HepG2 (cell line): ENCODE results near the gene C3orf18. TPM values are rescaled to one million over a fixed set of nuclear protein-coding genes. Genes with fewer than 3 reads are reported as not detected.
A peak's percentile ranks its signal among the peaks of the same experiment; 100 is the strongest.

ENCODE experiments used
- CREB1 ChIP-seq, 2 experiments: fragments of 450-650 bp in 1 of 2; IDR thresholded peaks; 2 replicates each; pipeline ENCODE4 v1.6.1; 2016 to 2017; ENCODE audit warnings: control low read depth in 1 of 2, mild to moderate bottlenecking in 1 of 2, missing compliant biosample characterization in 1 of 2, missing genetic modification characterization in 1 of 2
- FOSL2 ChIP-seq: sonication (generic); formaldehyde crosslinking; IDR thresholded peaks from 2 replicates; pipeline ENCODE4 v1.4.0; 2020; ENCODE audit warnings: missing genetic modification reagents
- GABPA ChIP-seq, 2 experiments: IDR thresholded peaks; 2 replicates each; pipeline ENCODE4 v1.6.1; 2011 to 2016; ENCODE audit warnings: low read depth in 2 of 2, low read length in 1 of 2, missing biosample characterization in 1 of 2, missing genetic modification characterization in 1 of 2
- GTF2F1 ChIP-seq: fragments of 150-350 bp; IDR thresholded peaks from 2 replicates; pipeline ENCODE4 v1.6.1; 2014; ENCODE audit warnings: low read length
- NBN ChIP-seq: fragments of 450-650 bp; conservative IDR thresholded peaks from 2 replicates; pipeline ENCODE4 v1.6.1; 2017
- NFATC3 ChIP-seq: sonication (generic); formaldehyde crosslinking; IDR thresholded peaks from 2 replicates; pipeline ENCODE4 v1.5.1; 2020; ENCODE audit warnings: mild to moderate bottlenecking, missing genetic modification reagents
- PATZ1 ChIP-seq: sonication (generic); formaldehyde crosslinking; IDR thresholded peaks from 2 replicates; pipeline ENCODE4 v1.4.0; 2020; ENCODE audit warnings: missing genetic modification reagents
- POLR2A ChIP-seq, 2 experiments: IDR thresholded peaks; 2 replicates each; pipeline ENCODE4 v1.6.1; 2011; ENCODE audit warnings: low read depth in 2 of 2, low read length in 2 of 2, mild to moderate bottlenecking in 1 of 2, moderate library complexity in 1 of 2; ENCODE audit not compliant: insufficient read depth in 1 of 2
- TERF1 ChIP-seq: sonication (generic); formaldehyde crosslinking; IDR thresholded peaks from 2 replicates; pipeline ENCODE4 v1.8.0; 2022; ENCODE audit warnings: mild to moderate bottlenecking, missing genetic modification reagents, moderate library complexity
- TMF1 ChIP-seq: sonication (generic); formaldehyde crosslinking; IDR thresholded peaks from 2 replicates; pipeline ENCODE4 v1.8.1; 2022; ENCODE audit warnings: low read depth, missing genetic modification reagents
- TOE1 ChIP-seq: sonication (generic); formaldehyde crosslinking; IDR thresholded peaks from 2 replicates; pipeline ENCODE4 v1.4.0; 2020; ENCODE audit warnings: mild to moderate bottlenecking, missing genetic modification reagents
- ZBTB4 ChIP-seq: sonication (generic); formaldehyde crosslinking; IDR thresholded peaks from 2 replicates; pipeline ENCODE4 v1.4.0; 2020; ENCODE audit warnings: missing genetic modification reagents, mild to moderate bottlenecking, borderline replicate concordance
- ZBTB42 ChIP-seq: sonication (generic); formaldehyde crosslinking; IDR thresholded peaks from 2 replicates; pipeline ENCODE4 v1.5.0; 2020; ENCODE audit warnings: mild to moderate bottlenecking, missing genetic modification reagents
- ZKSCAN5 ChIP-seq: sonication (generic); formaldehyde crosslinking; IDR thresholded peaks from 2 replicates; pipeline ENCODE4 v1.5.1; 2020; ENCODE audit warnings: mild to moderate bottlenecking, missing genetic modification reagents
- ZNF33A ChIP-seq: sonication (generic); formaldehyde crosslinking; IDR thresholded peaks from 2 replicates; pipeline ENCODE4 v1.5.1; 2020; ENCODE audit warnings: missing genetic modification reagents, mild to moderate bottlenecking, moderate library complexity, borderline replicate concordance
- ZNF564 ChIP-seq: sonication (generic); formaldehyde crosslinking; IDR thresholded peaks from 2 replicates; pipeline ENCODE4 v1.8.1; 2023; ENCODE audit warnings: mild to moderate bottlenecking, missing genetic modification reagents
- ZNF891 ChIP-seq: sonication (generic); formaldehyde crosslinking; IDR thresholded peaks from 2 replicates; pipeline ENCODE4 v1.5.0; 2020; ENCODE audit warnings: mild to moderate bottlenecking, missing genetic modification reagents
- ZXDC ChIP-seq: sonication (generic); formaldehyde crosslinking; IDR thresholded peaks from 2 replicates; pipeline ENCODE4 v1.5.0; 2020; ENCODE audit warnings: mild to moderate bottlenecking, missing genetic modification reagents
- polyA plus RNA-seq, 8 experiments: library from polyadenylated mRNA; depleted of rRNA in 3 of 8; stranded (reverse) in 7 of 8; unstranded in 1 of 8; fragments of >200 nt; fragmentation: Illumina TruSeq in 4 of 8; extraction: Trizol in 4 of 8; gene quantifications; 2 replicates each; pipeline versions ENCODE4 v1.2.1 to v1.2.3, GENCODE V29; 2011 to 2016; ENCODE audit warnings: low read depth in 4 of 8, missing spikeins in 1 of 8, mixed read lengths in 1 of 8; ENCODE audit not compliant: insufficient read depth in 1 of 8
- total RNA-seq, 5 experiments: library from RNA; depleted of rRNA; stranded (reverse); fragments of >200 nt; fragmentation: Illumina TruSeq; extraction: Trizol; gene quantifications; 2 replicates each; pipeline ENCODE4 v1.2.3, GENCODE V29; 2016; ENCODE audit warnings: low read depth in 1 of 5

Gene C3orf18
- total and polyA plus RNA-seq, 2 of the 13 experiments (the other 11 are each of a cell fraction or from before 2014, with no cell fraction given): 1.6 to 4.8 TPM

GRCh38 chr3:50611464-50612233 is 44.1 kb upstream of the C3orf18 start, which contains the start of gene CISH (continued):
- no peak for TF ChIP-seq ZBTB4 (CRISPR knock-in tag)
- peak; percentile 97 for TF ChIP-seq PATZ1
- 0 out of 2 replicates have a peak, but pooled peaks have one; percentile 40 for TF ChIP-seq CREB1 (IDR thresholded peaks at IDR 0.05)
- TF ChIP-seq CREB1 (CRISPR knock-in tag; IDR thresholded peaks at IDR 0.05): 0 out of 2 replicates have a peak, but pooled peaks have one; percentile 39
- no peak for TF ChIP-seq GABPA (IDR thresholded peaks at IDR 0.05; ENCODE audit: low read depth, low read length)
- peak; percentile 52 for TF ChIP-seq GABPA (CRISPR knock-in tag; IDR thresholded peaks at IDR 0.05; ENCODE audit: low read depth)
- TF ChIP-seq ZNF891 (CRISPR knock-in tag): peak; percentile 70; the same call in 1 of the 2 replicates
- TF ChIP-seq POLR2A (IDR thresholded peaks at IDR 0.05; ENCODE audit: insufficient read depth in 1 of 2, low read depth in 2 of 2, low read length in 2 of 2): no peak
- peak; percentile 88; the same call in 1 of the 2 replicates for TF ChIP-seq ZBTB42 (CRISPR knock-in tag)
- no peak for TF ChIP-seq ZKSCAN5 (CRISPR knock-in tag)
- TF ChIP-seq ZNF33A (CRISPR knock-in tag): no peak
- no peak; the same call in 1 of the 2 replicates for TF ChIP-seq TOE1 (CRISPR knock-in tag)
- peak; percentile 86 for TF ChIP-seq ZNF564
- TF ChIP-seq FOSL2 (CRISPR knock-in tag): 0 out of 2 replicates have a peak, but pooled peaks have one; percentile 4
- TF ChIP-seq TERF1 (CRISPR knock-in tag): 0 out of 2 replicates have a peak, but pooled peaks have one; percentile 50
- no peak for TF ChIP-seq GTF2F1
- no peak for TF ChIP-seq TMF1 (CRISPR knock-in tag)
- no peak for TF ChIP-seq NFATC3 (CRISPR knock-in tag)
- no peak for TF ChIP-seq NBN
- TF ChIP-seq ZXDC: no peak
